Smooth muscle cell (in vitro differentiated cells): ENCODE results near the gene DTX1. TPM values are rescaled to one million over a fixed set of nuclear protein-coding genes. Genes with fewer than 3 reads are reported as not detected.

ENCODE experiments used
- DNase-seq: peaks from one replicate; lab custom pipeline; 2025; ENCODE audit not compliant: unreplicated experiment; lab: John Stamatoyannopoulos, UW
- H2AFZ ChIP-seq: fragments of 200-600 bp; sonication (generic); 2 replicates; pipeline ENCODE4 v1.6.0; 2016; ENCODE audit warnings: antibody characterized with exemption, low read depth, mild to moderate bottlenecking
- H3F3A ChIP-seq: fragments of 200-600 bp; sonication (generic); 2 replicates; pipeline ENCODE4 v1.6.0; 2017; ENCODE audit warnings: antibody characterized with exemption, low read depth
- H3K27ac ChIP-seq: fragments of 200-600 bp; sonication (generic); 2 replicates; pipeline ENCODE4 v1.5.1; 2016; ENCODE audit warnings: low read depth, mild to moderate bottlenecking
- H3K27me3 ChIP-seq: fragments of 200-600 bp; sonication (generic); 2 replicates; pipeline ENCODE4 v1.6.1; 2016; ENCODE audit warnings: low read depth, mild to moderate bottlenecking
- H3K36me3 ChIP-seq: fragments of 200-600 bp; sonication (generic); 2 replicates; pipeline ENCODE4 v1.5.1; 2016; ENCODE audit warnings: low read depth
- H3K4me1 ChIP-seq: fragments of 200-600 bp; sonication (generic); 2 replicates; pipeline ENCODE4 v1.5.1; 2016; ENCODE audit warnings: low read depth
- H3K4me2 ChIP-seq: fragments of 200-600 bp; sonication (generic); 2 replicates; pipeline ENCODE4 v1.6.0; 2016; ENCODE audit warnings: mild to moderate bottlenecking
- H3K4me3 ChIP-seq: fragments of 200-600 bp; sonication (generic); 2 replicates; pipeline ENCODE4 v1.5.1; 2016; ENCODE audit warnings: mild to moderate bottlenecking
- H3K79me2 ChIP-seq: fragments of 200-600 bp; sonication (generic); 2 replicates; pipeline ENCODE4 v1.6.0; 2016; ENCODE audit warnings: low read depth, mild to moderate bottlenecking
- H3K9ac ChIP-seq: fragments of 200-600 bp; sonication (generic); 2 replicates; pipeline ENCODE4 v1.6.0; 2016; ENCODE audit warnings: low read depth
- H3K9me3 ChIP-seq: fragments of 200-600 bp; sonication (generic); replicated peaks from 2 replicates; pipeline ENCODE4 v1.5.1; 2016; ENCODE audit warnings: low read depth
- H4K20me1 ChIP-seq: fragments of 200-600 bp; sonication (generic); 2 replicates; pipeline ENCODE4 v1.6.0; 2016; ENCODE audit warnings: low read depth
- WGBS: methylation state at CpG from one replicate; pipeline ENCODE4 v1.1.7; 2016; ENCODE audit warnings: low lambda C conversion rate; 5-methylcytosine and 5-hydroxymethylcytosine counted together
- polyA plus RNA-seq: library from polyadenylated mRNA; unstranded; fragments of >200 nt; fragmentation: Nextera tagmentation; extraction: Ambion mirVana; gene quantifications from 2 replicates; pipeline ENCODE4 v1.2.1, GENCODE V29; 2016
- total RNA-seq: library from RNA; depleted of rRNA; stranded (reverse); fragments of >200 nt; gene quantifications from 2 replicates; pipeline ENCODE4 v1.2.3, GENCODE V29; 2014
- TF ChIP-seq, protein P1 (sequence below): fragments of 200-600 bp; sonication (generic); IDR thresholded peaks from 2 replicates; pipeline ENCODE4 v1.5.1; 2017; ENCODE audit warnings: borderline replicate concordance, mild to moderate bottlenecking, antibody characterized with exemption; ENCODE audit not compliant: insufficient read depth, poor library complexity, severe bottlenecking

The DTX1 gene
- total and polyA plus RNA-seq, 2 experiments from 2014 or later, result 0.09 to 1.1 TPM

DNA sequence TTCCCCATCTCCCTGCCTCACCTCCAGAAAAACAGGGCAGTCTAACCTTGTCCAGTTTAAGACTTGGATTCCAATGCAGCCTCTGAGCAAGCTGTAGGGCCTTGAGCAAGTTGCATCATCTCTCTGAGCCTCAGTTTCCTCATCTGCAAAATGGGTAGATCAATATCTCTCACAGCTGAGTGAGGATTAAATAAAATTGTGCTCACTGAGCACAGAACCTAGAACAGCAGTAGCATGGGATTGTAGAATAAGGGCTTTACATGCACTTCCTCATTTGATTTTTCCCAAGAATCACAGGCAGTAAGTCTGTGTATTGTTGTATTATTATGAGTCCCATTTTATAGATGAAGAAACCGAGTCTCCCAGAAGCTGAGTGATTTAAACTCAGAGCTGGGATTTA, 2.0 kb downstream of the DTX1 start:
- H3K4me3 ChIP-seq, result no peak overlapping the region
- WGBS, result 92% methylated on average over 1 of the region's 1 CpG
- peaks cover 66% of the 10 kb centered on the region for H3K27me3 ChIP-seq
- H4K20me1 ChIP-seq, result no peaks in the 10 kb centered on the region
- TF ChIP-seq, protein P1, sequence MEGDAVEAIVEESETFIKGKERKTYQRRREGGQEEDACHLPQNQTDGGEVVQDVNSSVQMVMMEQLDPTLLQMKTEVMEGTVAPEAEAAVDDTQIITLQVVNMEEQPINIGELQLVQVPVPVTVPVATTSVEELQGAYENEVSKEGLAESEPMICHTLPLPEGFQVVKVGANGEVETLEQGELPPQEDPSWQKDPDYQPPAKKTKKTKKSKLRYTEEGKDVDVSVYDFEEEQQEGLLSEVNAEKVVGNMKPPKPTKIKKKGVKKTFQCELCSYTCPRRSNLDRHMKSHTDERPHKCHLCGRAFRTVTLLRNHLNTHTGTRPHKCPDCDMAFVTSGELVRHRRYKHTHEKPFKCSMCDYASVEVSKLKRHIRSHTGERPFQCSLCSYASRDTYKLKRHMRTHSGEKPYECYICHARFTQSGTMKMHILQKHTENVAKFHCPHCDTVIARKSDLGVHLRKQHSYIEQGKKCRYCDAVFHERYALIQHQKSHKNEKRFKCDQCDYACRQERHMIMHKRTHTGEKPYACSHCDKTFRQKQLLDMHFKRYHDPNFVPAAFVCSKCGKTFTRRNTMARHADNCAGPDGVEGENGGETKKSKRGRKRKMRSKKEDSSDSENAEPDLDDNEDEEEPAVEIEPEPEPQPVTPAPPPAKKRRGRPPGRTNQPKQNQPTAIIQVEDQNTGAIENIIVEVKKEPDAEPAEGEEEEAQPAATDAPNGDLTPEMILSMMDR, result no peak
- no peak overlapping the region for H3K4me2 ChIP-seq
- no peak overlapping the region for H2AFZ ChIP-seq
- H3F3A ChIP-seq, result no peaks in the 10 kb centered on the region
- H3K9me3 ChIP-seq, result no peaks in the 10 kb centered on the region
- H3K36me3 ChIP-seq, result no peaks in the 10 kb centered on the region
- H3K27ac ChIP-seq, result no peak overlapping the region
- peaks cover 8% of the 10 kb centered on the region for H3K4me1 ChIP-seq
- DNase-seq, result no peak
- H3K9ac ChIP-seq, result no peak overlapping the region
- H3K79me2 ChIP-seq, result no peaks in the 10 kb centered on the region

DNA sequence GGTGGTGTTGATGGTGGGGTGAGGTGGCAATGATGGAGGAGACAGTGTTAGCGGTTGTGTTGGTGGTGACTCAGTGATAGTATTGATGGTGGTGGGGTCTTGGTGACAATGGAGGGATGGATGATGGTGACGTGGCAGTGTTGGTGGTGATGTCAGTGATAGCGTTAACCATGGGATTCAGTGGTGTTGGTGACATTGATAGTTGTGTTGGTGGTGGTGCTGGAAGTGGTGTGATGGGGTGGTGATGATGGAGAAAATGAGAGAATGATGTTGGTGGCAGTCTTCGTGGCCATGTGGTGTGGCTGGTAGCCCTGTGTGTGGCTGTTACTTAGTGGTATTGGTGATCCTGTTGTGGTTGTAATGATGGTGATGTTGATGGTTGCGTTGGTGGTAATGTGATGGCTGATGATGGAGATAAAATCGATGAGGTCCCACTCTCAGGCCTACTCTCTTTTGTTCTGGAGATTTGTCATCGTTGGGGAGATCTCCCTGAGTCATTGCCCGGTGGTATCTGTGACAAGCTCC, 2.6 kb downstream of the DTX1 start:
- DNase-seq, result no peak
- TF ChIP-seq, protein P1, result no peak
- Histone ChIP-seq H3K27ac (no peak overlapping the region), H3K36me3 (no peaks in the 10 kb centered on the region), H4K20me1 (no peaks in the 10 kb centered on the region), H3K4me2 (no peak overlapping the region), H3F3A (no peaks in the 10 kb centered on the region), H3K4me3 (no peak overlapping the region), H3K79me2 (no peaks in the 10 kb centered on the region), H3K4me1 (peaks cover 8% of the 10 kb centered on the region), H2AFZ (no peak overlapping the region), H3K9me3 (no peaks in the 10 kb centered on the region), H3K9ac (no peak overlapping the region), H3K27me3 (peaks cover 66% of the 10 kb centered on the region)
- WGBS, result 92% methylated on average over 8 of the region's 8 CpGs

DNA sequence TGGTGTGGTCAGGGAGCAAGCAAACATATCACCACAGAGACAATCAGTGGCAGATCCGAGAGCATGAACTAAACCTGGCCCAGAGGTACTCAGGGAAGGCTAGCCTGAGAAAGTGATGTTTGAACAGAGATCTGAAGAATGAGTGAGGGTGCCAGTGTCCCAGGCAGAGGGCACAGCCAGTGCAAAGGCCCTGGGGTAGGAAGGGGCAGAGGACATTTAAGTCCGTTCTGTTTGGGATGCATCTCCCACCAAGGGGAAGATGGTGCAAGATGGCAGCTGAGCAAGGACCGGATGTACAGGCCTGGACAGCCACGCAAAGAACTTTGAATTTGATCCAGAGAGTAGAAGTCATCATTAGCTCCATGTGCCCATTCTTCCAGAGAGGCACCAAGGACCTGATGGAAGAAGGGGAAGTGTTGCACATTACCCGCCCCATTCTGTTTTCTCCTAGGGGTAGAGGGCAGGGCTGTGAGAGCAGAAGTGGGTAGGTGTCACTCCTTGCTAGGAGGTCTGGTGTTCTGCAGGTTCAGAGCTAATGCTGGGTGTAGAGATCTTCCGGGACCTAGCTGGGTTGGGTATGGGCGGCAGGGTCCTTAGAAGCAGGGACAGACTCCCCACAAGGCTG, 3.9 kb downstream of the DTX1 start:
- Histone ChIP-seq H3K4me2 (no peak overlapping the region), H3F3A (no peaks in the 10 kb centered on the region), H3K36me3 (no peaks in the 10 kb centered on the region), H4K20me1 (no peaks in the 10 kb centered on the region), H3K9me3 (no peaks in the 10 kb centered on the region), H2AFZ (no peak overlapping the region), H3K27me3 (peaks cover 56% of the 10 kb centered on the region), H3K4me1 (peaks cover 8% of the 10 kb centered on the region), H3K9ac (no peak overlapping the region), H3K27ac (no peak overlapping the region), H3K4me3 (no peak overlapping the region), H3K79me2 (no peaks in the 10 kb centered on the region)
- TF ChIP-seq, protein P1, result no peak
- WGBS, result 85% methylated on average over 7 of the region's 7 CpGs
- DNase-seq, result no peak
